MM.1S (cell line): ENCODE data around the gene STX4.

Experiments
- CTCF ChIP-seq: fragments of 300-600 bp; sonication (generic); IDR thresholded peaks from 2 replicates; pipeline ENCODE4 v1.5.1; 2016; ENCODE audit warnings: antibody characterized with exemption, low read length, mixed read lengths
- EZH2 ChIP-seq: fragments of 300-600 bp; sonication (generic); optimal IDR thresholded peaks from 2 replicates; pipeline ENCODE3; 2017; ENCODE audit warnings: low read depth, mild to moderate bottlenecking, antibody characterized with exemption, low read length, mixed read lengths

GRCh38 chr16:30990105-30990504 is 43.3 kb upstream of the STX4 start:
- TF ChIP-seq CTCF: no peak
- TF ChIP-seq EZH2: no peak
